ENCODE measurements around the gene NRCAM. TPM values are rescaled to one million over a fixed set of nuclear protein-coding genes. Genes with fewer than 3 reads are reported as not detected.

The NRCAM gene
- polyA plus RNA-seq, 1 donor (not counting 4 experiments of a cell fraction or from before 2014, with no cell fraction given) = 4.0 TPM

DNA sequence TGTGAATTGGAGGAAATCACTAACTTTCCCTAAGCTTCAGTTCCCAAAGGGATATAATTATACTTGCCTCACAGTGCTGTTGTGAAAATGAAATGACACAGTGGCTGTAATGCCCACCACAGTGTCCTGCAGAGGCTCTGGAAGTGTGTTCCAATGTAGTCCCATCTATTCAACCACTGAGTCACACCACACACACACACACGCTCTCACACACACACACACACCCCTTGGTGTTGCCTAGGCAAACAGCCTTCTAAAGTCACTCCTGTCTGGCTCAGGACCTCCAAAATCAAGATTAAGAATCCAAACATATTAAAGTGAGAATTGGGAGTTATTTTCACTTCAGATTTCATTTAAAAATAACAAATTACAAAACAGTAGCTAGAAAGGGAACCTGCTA lies 73.3 kb downstream of the NRCAM start:
- no peak overlapping the region for H2AFZ ChIP-seq (ENCODE audit: control insufficient read depth, low read length)
- no peak for TF ChIP-seq EZH2 (IDR thresholded peaks at IDR 0.05; ENCODE audit: low read length)
- TF ChIP-seq, protein P1, sequence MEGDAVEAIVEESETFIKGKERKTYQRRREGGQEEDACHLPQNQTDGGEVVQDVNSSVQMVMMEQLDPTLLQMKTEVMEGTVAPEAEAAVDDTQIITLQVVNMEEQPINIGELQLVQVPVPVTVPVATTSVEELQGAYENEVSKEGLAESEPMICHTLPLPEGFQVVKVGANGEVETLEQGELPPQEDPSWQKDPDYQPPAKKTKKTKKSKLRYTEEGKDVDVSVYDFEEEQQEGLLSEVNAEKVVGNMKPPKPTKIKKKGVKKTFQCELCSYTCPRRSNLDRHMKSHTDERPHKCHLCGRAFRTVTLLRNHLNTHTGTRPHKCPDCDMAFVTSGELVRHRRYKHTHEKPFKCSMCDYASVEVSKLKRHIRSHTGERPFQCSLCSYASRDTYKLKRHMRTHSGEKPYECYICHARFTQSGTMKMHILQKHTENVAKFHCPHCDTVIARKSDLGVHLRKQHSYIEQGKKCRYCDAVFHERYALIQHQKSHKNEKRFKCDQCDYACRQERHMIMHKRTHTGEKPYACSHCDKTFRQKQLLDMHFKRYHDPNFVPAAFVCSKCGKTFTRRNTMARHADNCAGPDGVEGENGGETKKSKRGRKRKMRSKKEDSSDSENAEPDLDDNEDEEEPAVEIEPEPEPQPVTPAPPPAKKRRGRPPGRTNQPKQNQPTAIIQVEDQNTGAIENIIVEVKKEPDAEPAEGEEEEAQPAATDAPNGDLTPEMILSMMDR (optimal IDR thresholded peaks at IDR 0.05 in 1 of 3, IDR thresholded peaks at IDR 0.05 in 1 of 3, conservative IDR thresholded peaks at IDR 0.05 in 1 of 3; ENCODE audit: extremely low read depth in 1 of 3, insufficient read depth in 2 of 3, low read length in 3 of 3) = no peak
- H4K20me1 ChIP-seq (ENCODE audit: control insufficient read depth, extremely low read depth, insufficient read depth, low read length) = no peaks in the 10 kb centered on the region
- H3K9ac ChIP-seq (ENCODE audit: control insufficient read depth, extremely low read depth, insufficient read depth, low read length) = no peak overlapping the region
- H3K79me2 ChIP-seq (ENCODE audit: control insufficient read depth, insufficient read depth, low read length) = no peaks in the 10 kb centered on the region
- DNase-seq (ENCODE audit: low read depth, low spot score) = no peak
- H3K27ac ChIP-seq (ENCODE audit: control insufficient read depth, insufficient read depth, low read length) = no peak overlapping the region
- H3K4me3 ChIP-seq (ENCODE audit: control insufficient read depth in 2 of 3, extremely low read depth in 1 of 3, insufficient read depth in 2 of 3, low read depth in 1 of 3, low read length in 3 of 3) = no peak overlapping the region
- H3K4me2 ChIP-seq (ENCODE audit: control insufficient read depth, extremely low read depth, insufficient read depth, low read depth, low read length) = no peak overlapping the region
- FAIRE-seq = no peak
- no peaks in the 10 kb centered on the region for H3K9me1 ChIP-seq (ENCODE audit: control insufficient read depth, extremely low read depth, insufficient read depth, low read length)
- no peaks in the 10 kb centered on the region for H3K36me3 ChIP-seq (ENCODE audit: control insufficient read depth in 2 of 2, extremely low read depth in 1 of 2, insufficient read depth in 2 of 2, low read length in 2 of 2)
- no peaks in the 10 kb centered on the region for H3K9me3 ChIP-seq (ENCODE audit: control insufficient read depth, low read depth, low read length)
- peaks cover 3% of the 10 kb centered on the region for H3K4me1 ChIP-seq (ENCODE audit: control insufficient read depth, extremely low read depth, insufficient read depth, low read length)
- dilution Hi-C loops (cut with MboI; ENCODE audit: extremely low pct_ligation_motif_present, low sequenced_read_pairs) = no loop called here
- H3K27me3 ChIP-seq (ENCODE audit: control insufficient read depth, extremely low read depth, insufficient read depth, low read length) = no peaks in the 10 kb centered on the region

DNA sequence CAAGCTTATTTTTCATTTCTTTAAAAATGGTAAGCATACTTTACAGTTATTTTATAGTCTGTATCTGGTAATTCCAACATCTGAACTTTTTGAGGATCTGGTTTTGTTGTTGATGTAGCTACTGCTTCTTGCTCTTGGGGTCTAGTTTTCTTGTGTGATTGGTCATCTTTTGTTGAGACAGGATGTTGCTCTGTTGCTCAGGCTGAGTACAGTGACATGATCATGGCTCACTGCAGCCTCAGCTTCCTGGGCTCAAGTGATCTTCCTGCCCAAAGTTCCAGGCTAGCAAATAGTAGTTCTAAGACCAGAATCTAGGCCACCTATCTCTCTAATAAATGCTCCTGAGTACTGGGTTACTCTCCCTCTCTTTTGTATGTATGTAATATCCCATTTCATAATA lies 75.7 kb downstream of the NRCAM start:
- Histone ChIP-seq H3K4me1 (ENCODE audit: control insufficient read depth, extremely low read depth, insufficient read depth, low read length) (peaks cover 3% of the 10 kb centered on the region), H3K9ac (ENCODE audit: control insufficient read depth, extremely low read depth, insufficient read depth, low read length) (no peak overlapping the region), H3K4me3 (ENCODE audit: control insufficient read depth in 2 of 3, extremely low read depth in 1 of 3, insufficient read depth in 2 of 3, low read depth in 1 of 3, low read length in 3 of 3) (no peak overlapping the region), H4K20me1 (ENCODE audit: control insufficient read depth, extremely low read depth, insufficient read depth, low read length) (no peaks in the 10 kb centered on the region), H3K79me2 (ENCODE audit: control insufficient read depth, insufficient read depth, low read length) (no peaks in the 10 kb centered on the region), H3K9me3 (ENCODE audit: control insufficient read depth, low read depth, low read length) (no peaks in the 10 kb centered on the region), H3K27me3 (ENCODE audit: control insufficient read depth, extremely low read depth, insufficient read depth, low read length) (no peaks in the 10 kb centered on the region), H2AFZ (ENCODE audit: control insufficient read depth, low read length) (no peak overlapping the region), H3K9me1 (ENCODE audit: control insufficient read depth, extremely low read depth, insufficient read depth, low read length) (no peaks in the 10 kb centered on the region), H3K36me3 (ENCODE audit: control insufficient read depth in 2 of 2, extremely low read depth in 1 of 2, insufficient read depth in 2 of 2, low read length in 2 of 2) (no peaks in the 10 kb centered on the region), H3K4me2 (ENCODE audit: control insufficient read depth, extremely low read depth, insufficient read depth, low read depth, low read length) (no peak overlapping the region), H3K27ac (ENCODE audit: control insufficient read depth, insufficient read depth, low read length) (no peak overlapping the region)
- dilution Hi-C loops (cut with MboI; ENCODE audit: extremely low pct_ligation_motif_present, low sequenced_read_pairs) = no loop called here
- TF ChIP-seq EZH2 (IDR thresholded peaks at IDR 0.05; ENCODE audit: low read length) = no peak
- DNase-seq (ENCODE audit: low read depth, low spot score) (no peak), FAIRE-seq (no peak)

DNA sequence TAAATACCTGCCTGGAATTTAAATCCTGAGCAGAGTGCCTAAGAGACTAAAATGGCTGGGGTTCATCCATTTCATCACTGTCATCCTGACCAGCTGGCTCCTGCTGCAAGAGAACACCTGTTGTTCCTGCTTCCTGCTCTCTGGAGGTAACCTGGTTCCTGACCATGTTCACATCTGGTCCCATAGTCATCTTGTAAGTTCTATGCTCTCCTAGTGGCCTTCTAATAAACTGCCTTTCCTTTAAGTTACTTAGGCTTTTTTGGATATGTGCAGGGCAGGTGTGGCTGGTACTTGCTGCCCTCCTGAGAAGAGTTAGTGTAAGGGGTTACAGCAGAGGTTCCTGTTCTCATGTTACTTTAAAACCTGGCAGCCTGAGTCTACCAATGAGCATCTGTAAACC lies 80.0 kb downstream of the NRCAM start:
- Histone ChIP-seq H3K79me2 (ENCODE audit: control insufficient read depth, insufficient read depth, low read length) (no peaks in the 10 kb centered on the region), H2AFZ (ENCODE audit: control insufficient read depth, low read length) (no peak overlapping the region), H4K20me1 (ENCODE audit: control insufficient read depth, extremely low read depth, insufficient read depth, low read length) (no peaks in the 10 kb centered on the region), H3K27me3 (ENCODE audit: control insufficient read depth, extremely low read depth, insufficient read depth, low read length) (no peaks in the 10 kb centered on the region), H3K9me3 (ENCODE audit: control insufficient read depth, low read depth, low read length) (no peaks in the 10 kb centered on the region), H3K27ac (ENCODE audit: control insufficient read depth, insufficient read depth, low read length) (no peak overlapping the region), H3K4me2 (ENCODE audit: control insufficient read depth, extremely low read depth, insufficient read depth, low read depth, low read length) (no peak overlapping the region), H3K4me1 (ENCODE audit: control insufficient read depth, extremely low read depth, insufficient read depth, low read length) (peaks cover 3% of the 10 kb centered on the region), H3K4me3 (ENCODE audit: control insufficient read depth in 2 of 3, extremely low read depth in 1 of 3, insufficient read depth in 2 of 3, low read depth in 1 of 3, low read length in 3 of 3) (no peak overlapping the region), H3K36me3 (ENCODE audit: control insufficient read depth in 2 of 2, extremely low read depth in 1 of 2, insufficient read depth in 2 of 2, low read length in 2 of 2) (no peaks in the 10 kb centered on the region), H3K9ac (ENCODE audit: control insufficient read depth, extremely low read depth, insufficient read depth, low read length) (no peak overlapping the region), H3K9me1 (ENCODE audit: control insufficient read depth, extremely low read depth, insufficient read depth, low read length) (no peaks in the 10 kb centered on the region)
- TF ChIP-seq EZH2 (IDR thresholded peaks at IDR 0.05; ENCODE audit: low read length) = no peak
- TF ChIP-seq, protein P1 (optimal IDR thresholded peaks at IDR 0.05 in 1 of 3, IDR thresholded peaks at IDR 0.05 in 1 of 3, conservative IDR thresholded peaks at IDR 0.05 in 1 of 3; ENCODE audit: extremely low read depth in 1 of 3, insufficient read depth in 2 of 3, low read length in 3 of 3) = no peak
- no peak for FAIRE-seq
- dilution Hi-C loops (cut with MboI; ENCODE audit: extremely low pct_ligation_motif_present, low sequenced_read_pairs) = no loop called here
- DNase-seq (ENCODE audit: low read depth, low spot score) = no peak

All from keratinocyte (primary cell).